GM23338 (cell line): Measurements from ENCODE around the gene PCMT1. TPM values are rescaled to one million over a fixed set of nuclear protein-coding genes. Genes with fewer than 3 reads are reported as not detected.

ENCODE experiments used
- ATAC-seq: fragments of 200-7000 bp; cut with Tn5 transposase; 3 replicates; pipeline ENCODE4 v1.9.1; 2020
- DNase-seq: peaks from one replicate; pipeline ENCODE4 v3.0.0-alpha.2; 2015; ENCODE audit warnings: low spot score
- H2AFZ ChIP-seq: fragments of 200-600 bp; sonication (generic); 2 replicates; pipeline ENCODE4 v1.8.0; 2016; ENCODE audit warnings: antibody characterized with exemption, mild to moderate bottlenecking, moderate library complexity
- H3F3A ChIP-seq: fragments of 200-600 bp; sonication (generic); replicated peaks from 2 replicates; pipeline ENCODE4 v1.8.0; 2017; ENCODE audit warnings: antibody characterized with exemption, mixed run types, low read depth
- H3K27ac ChIP-seq: fragments of 200-600 bp; sonication (generic); 2 replicates; pipeline ENCODE4 v1.6.1; 2016; ENCODE audit warnings: low read depth
- H3K27me3 ChIP-seq: fragments of 200-600 bp; sonication (generic); 2 replicates; pipeline ENCODE4 v1.8.0; 2016; ENCODE audit warnings: mild to moderate bottlenecking, mixed run types, moderate library complexity; ENCODE audit not compliant: insufficient read depth
- H3K36me3 ChIP-seq: fragments of 200-600 bp; sonication (generic); 2 replicates; pipeline ENCODE4 v1.8.0; 2016; ENCODE audit warnings: mild to moderate bottlenecking; ENCODE audit not compliant: insufficient read depth
- H3K4me1 ChIP-seq: fragments of 200-600 bp; sonication (generic); 2 replicates; pipeline ENCODE4 v1.8.0; 2016; ENCODE audit warnings: mild to moderate bottlenecking, moderate library complexity; ENCODE audit not compliant: insufficient read depth
- H3K4me2 ChIP-seq: fragments of 200-600 bp; sonication (generic); 2 replicates; pipeline ENCODE4 v1.7.1; 2017; ENCODE audit warnings: mixed run types
- H3K4me3 ChIP-seq: fragments of 200-600 bp; sonication (generic); 2 replicates; pipeline ENCODE4 v1.6.1; 2016; ENCODE audit warnings: mixed run types
- H3K79me2 ChIP-seq: fragments of 200-600 bp; sonication (generic); replicated peaks from 2 replicates; pipeline ENCODE4 v1.8.0; 2017; ENCODE audit warnings: mild to moderate bottlenecking; ENCODE audit not compliant: insufficient read depth
- H3K9me2 ChIP-seq: fragments of 200-600 bp; sonication (generic); 2 replicates; pipeline ENCODE4 v1.8.0; 2017; ENCODE audit not compliant: insufficient read depth
- H4K20me1 ChIP-seq: fragments of 200-600 bp; sonication (generic); replicated peaks from 2 replicates; pipeline ENCODE4 v1.8.0; 2017; ENCODE audit warnings: mild to moderate bottlenecking; ENCODE audit not compliant: insufficient read depth
- H3K27ac Mint-ChIP-seq: 2 replicates; pipeline ENCODE4 v1.8.0; 2020; ENCODE audit warnings: inconsistent platforms, mild to moderate bottlenecking, moderate library complexity, mixed read lengths
- H3K27me3 Mint-ChIP-seq: 3 replicates; pipeline ENCODE4 v1.8.0; 2022; ENCODE audit warnings: low read depth, mild to moderate bottlenecking, moderate library complexity, mixed read lengths, inconsistent platforms; ENCODE audit not compliant: insufficient read depth, poor library complexity
- H3K36me3 Mint-ChIP-seq: 3 replicates; pipeline ENCODE4 v1.8.0; 2021; ENCODE audit warnings: low read depth, mild to moderate bottlenecking, inconsistent platforms, moderate library complexity, mixed read lengths
- H3K4me1 Mint-ChIP-seq: 3 replicates; pipeline ENCODE4 v1.8.0; 2020; ENCODE audit warnings: mild to moderate bottlenecking, inconsistent platforms, mixed read lengths
- H3K4me3 Mint-ChIP-seq: 3 replicates; pipeline ENCODE4 v1.8.0; 2021; ENCODE audit warnings: moderate library complexity, mild to moderate bottlenecking, inconsistent platforms, mixed read lengths
- H3K9me3 Mint-ChIP-seq: 3 replicates; pipeline ENCODE4 v1.8.0; 2020; ENCODE audit warnings: moderate library complexity, mild to moderate bottlenecking, inconsistent platforms, mixed read lengths
- CREB1 ChIP-seq: fragments of 250-450 bp; sonication (Bioruptor Pico); IDR thresholded peaks from 2 replicates; pipeline ENCODE4 v1.5.0; 2020; ENCODE audit warnings: low read depth, mild to moderate bottlenecking, moderate library complexity
- EZH2phosphoT487 ChIP-seq: fragments of 200-600 bp; sonication (generic); IDR thresholded peaks from one replicate; pipeline ENCODE4 v1.8.1; 2018; ENCODE audit warnings: antibody characterized with exemption; ENCODE audit not compliant: unreplicated experiment
- JUNB ChIP-seq: IDR thresholded peaks from one replicate; pipeline ENCODE4 v1.6.1; 2016; ENCODE audit warnings: antibody characterized with exemption; ENCODE audit not compliant: unreplicated experiment
- NANOG ChIP-seq: IDR thresholded peaks from 2 replicates; pipeline ENCODE4 v1.6.1; 2016; ENCODE audit warnings: antibody characterized with exemption, borderline replicate concordance
- STAT1 ChIP-seq: IDR thresholded peaks from one replicate; pipeline ENCODE4 v1.6.1; 2016; ENCODE audit warnings: antibody characterized with exemption; ENCODE audit not compliant: unreplicated experiment
- ZNF114 ChIP-seq: fragments of 250-450 bp; sonication (Bioruptor Pico); IDR thresholded peaks from 2 replicates; pipeline ENCODE4 v1.5.0; 2020; ENCODE audit warnings: mild to moderate bottlenecking, moderate library complexity
- ZNF462 ChIP-seq: fragments of 250-450 bp; sonication (Bioruptor Pico); IDR thresholded peaks from 2 replicates; pipeline ENCODE4 v1.5.0; 2020; ENCODE audit warnings: mild to moderate bottlenecking, moderate library complexity
- polyA plus RNA-seq: library from polyadenylated mRNA; unstranded; fragments of >200 nt; fragmentation: Nextera tagmentation; extraction: Ambion mirVana; gene quantifications from 2 replicates; pipeline ENCODE4 v1.2.1, GENCODE V29; 2016
- total RNA-seq: library from RNA; depleted of rRNA; stranded (reverse); fragments of >200 nt; shearing (Covaris generic); gene quantifications from 2 replicates; pipeline ENCODE4 v1.2.3, GENCODE V29; 2014
- TF ChIP-seq, protein P1 (sequence below), 2 experiments: fragments of 200-600 bp in 1 of 2; sonication (generic) in 1 of 2; conservative IDR thresholded peaks; 2 replicates each; pipeline versions ENCODE4 v1.5.1 to v1.6.1; 2016 to 2017; ENCODE audit warnings: antibody characterized with exemption in 2 of 2, low read depth in 2 of 2, mild to moderate bottlenecking in 2 of 2, moderate library complexity in 1 of 2

PCMT1 gene
- total and polyA plus RNA-seq, 2 experiments from 2014 or later: 87.6 to 168 TPM

DNA sequence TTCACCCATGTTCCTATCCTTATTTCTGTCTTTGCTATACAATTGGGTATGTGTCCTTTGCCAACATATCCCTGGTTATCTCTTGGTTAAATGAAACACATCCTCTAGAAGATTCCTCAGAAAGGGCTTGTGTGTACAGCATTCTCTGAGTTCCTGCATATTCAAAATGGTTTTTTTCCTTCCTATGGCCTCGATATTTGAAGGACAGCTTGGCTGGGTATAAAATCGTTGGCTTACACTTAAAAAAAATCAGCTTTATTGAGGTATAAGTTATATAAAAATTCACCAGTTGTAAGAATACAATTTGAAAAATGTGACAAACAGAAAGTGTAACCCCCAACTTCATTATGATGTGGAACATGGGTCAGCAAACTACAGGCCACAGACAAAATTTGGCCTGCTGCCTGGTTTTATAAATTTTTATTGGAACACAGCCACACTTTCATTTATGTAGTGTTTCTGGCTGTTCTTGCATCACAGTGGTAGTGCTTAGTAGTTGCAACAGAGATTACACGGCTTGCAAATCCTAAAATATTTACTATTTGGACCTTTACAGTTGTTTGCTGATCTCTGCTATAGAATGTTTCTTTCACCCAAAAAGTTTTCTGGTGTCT, 16.7 kb downstream of the PCMT1 start (continued):
- TF ChIP-seq ZNF462: no peak
- TF ChIP-seq EZH2phosphoT487: no peak
- TF ChIP-seq ZNF114 (CRISPR knock-in tag): no peak
- no peak for TF ChIP-seq STAT1

DNA sequence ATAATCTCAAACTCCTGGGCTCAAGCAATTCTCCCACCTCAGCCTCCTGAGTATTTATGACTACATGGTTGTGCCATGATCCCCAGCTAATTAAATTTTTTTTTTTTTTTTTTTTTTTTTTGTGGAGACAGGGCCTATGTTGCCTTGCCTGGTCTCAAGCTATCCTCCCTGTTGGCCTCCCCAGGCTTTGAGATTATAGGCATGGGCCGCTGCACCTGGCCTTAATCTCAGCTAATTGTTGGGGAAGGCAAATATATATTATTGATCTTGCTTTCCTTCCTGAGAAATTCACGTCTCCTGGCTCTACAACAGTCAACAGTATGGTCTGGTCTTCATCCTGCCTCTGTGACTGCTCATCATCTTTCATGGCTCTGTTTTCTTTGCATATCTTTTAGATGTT, 20.1 kb downstream of the PCMT1 start:
- Mint-ChIP-seq H3K36me3 (peaks cover 62% of the 10 kb centered on the region), H3K27ac (no peak overlapping the region), H3K4me3 (no peak overlapping the region), H3K27me3 (peaks cover 1% of the 10 kb centered on the region), H3K4me1 (no peaks in the 10 kb centered on the region), H3K9me3 (peaks cover 5% of the 10 kb centered on the region; the same call in 2 of the 3 replicates)
- no peaks in the 10 kb centered on the region for H3K4me1 ChIP-seq
- DNase-seq (no peak), ATAC-seq (no peak)
- no peaks in the 10 kb centered on the region for H3F3A ChIP-seq
- H2AFZ ChIP-seq: no peak overlapping the region
- H3K9me2 ChIP-seq: no peaks in the 10 kb centered on the region
- H3K79me2 ChIP-seq: peaks cover 59% of the 10 kb centered on the region
- H3K27ac ChIP-seq: no peak overlapping the region
- H4K20me1 ChIP-seq: no peaks in the 10 kb centered on the region
- no peak overlapping the region for H3K4me2 ChIP-seq
- peaks cover 19% of the 10 kb centered on the region for H3K36me3 ChIP-seq
- no peaks in the 10 kb centered on the region for H3K27me3 ChIP-seq
- no peak overlapping the region for H3K4me3 ChIP-seq
- TF ChIP-seq, protein P1, sequence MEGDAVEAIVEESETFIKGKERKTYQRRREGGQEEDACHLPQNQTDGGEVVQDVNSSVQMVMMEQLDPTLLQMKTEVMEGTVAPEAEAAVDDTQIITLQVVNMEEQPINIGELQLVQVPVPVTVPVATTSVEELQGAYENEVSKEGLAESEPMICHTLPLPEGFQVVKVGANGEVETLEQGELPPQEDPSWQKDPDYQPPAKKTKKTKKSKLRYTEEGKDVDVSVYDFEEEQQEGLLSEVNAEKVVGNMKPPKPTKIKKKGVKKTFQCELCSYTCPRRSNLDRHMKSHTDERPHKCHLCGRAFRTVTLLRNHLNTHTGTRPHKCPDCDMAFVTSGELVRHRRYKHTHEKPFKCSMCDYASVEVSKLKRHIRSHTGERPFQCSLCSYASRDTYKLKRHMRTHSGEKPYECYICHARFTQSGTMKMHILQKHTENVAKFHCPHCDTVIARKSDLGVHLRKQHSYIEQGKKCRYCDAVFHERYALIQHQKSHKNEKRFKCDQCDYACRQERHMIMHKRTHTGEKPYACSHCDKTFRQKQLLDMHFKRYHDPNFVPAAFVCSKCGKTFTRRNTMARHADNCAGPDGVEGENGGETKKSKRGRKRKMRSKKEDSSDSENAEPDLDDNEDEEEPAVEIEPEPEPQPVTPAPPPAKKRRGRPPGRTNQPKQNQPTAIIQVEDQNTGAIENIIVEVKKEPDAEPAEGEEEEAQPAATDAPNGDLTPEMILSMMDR (conservative IDR thresholded peaks at IDR 0.05; ENCODE audit: low read depth in 2 of 2): no peak
- TF ChIP-seq CREB1 (no peak), JUNB (no peak), NANOG (no peak), EZH2phosphoT487 (no peak), ZNF462 (no peak)
